Stimulated activated CD8-positive, alpha-beta memory T cell treated with anti-CD3 and anti-CD28 coated beads, Interleukin-7, amount 100 ng/mL, for 24 hours (primary cell): ENCODE results near the gene RFESD.
"Not testable (repeated sequence)": the region's sequence is repeated elsewhere in the genome, so short reads cannot be mapped to it uniquely, and the experiment has no call there.

Source experiments
- DNase-seq: peaks from one replicate; pipeline ENCODE4 v3.0.0-alpha.2; 2020; ENCODE audit warnings: low read depth

RFESD gene

DNA sequence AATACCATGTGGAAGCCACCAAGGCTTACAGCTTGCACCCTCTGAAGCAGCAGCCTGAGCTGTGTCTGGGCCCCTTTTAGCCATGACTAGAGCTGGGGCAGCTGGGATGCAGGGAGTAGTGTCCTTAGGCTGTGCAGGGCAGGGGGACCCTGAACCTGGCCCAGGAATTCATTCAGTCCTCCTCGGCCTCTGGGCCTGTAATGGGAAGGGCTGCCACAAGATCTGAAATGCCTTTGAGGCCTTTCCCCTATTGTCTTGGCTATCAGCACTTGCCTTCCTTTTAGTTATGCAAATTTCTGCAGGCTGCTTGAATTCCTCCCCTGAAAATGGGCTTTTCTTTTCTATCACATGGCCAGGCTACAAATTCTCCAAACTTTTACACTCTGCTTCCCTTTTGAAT lies 17.6 kb upstream of the RFESD start:
- no peak for DNase-seq

DNA sequence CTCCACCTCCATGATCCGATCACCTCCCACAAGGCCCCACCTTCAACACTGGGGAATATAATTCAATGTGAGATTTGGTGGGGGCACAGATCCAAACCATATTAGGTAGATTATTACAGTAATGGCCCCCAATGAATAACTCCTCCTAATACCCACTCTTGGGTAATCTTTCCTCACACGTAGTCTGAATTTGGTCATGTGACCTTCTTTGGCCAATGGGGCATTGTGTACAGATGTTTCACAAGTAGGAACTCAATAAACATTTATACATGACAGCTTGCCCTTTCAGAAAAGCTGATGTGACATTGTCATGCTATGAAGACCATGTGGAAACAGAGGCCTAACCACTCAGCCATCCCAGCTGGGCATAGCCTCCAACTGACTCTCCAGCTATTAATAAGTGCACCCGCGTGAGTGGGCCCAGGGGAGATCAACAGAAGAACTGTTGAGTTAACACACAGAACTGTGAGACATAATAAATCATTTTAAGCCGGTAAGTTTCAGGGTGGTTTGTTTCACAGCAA lies 16.1 kb upstream of the RFESD start:
- DNase-seq: no peak

GRCh38 chr5:95631255-95631958 lies 15.2 kb upstream of the RFESD start:
- DNase-seq: no peak

DNA sequence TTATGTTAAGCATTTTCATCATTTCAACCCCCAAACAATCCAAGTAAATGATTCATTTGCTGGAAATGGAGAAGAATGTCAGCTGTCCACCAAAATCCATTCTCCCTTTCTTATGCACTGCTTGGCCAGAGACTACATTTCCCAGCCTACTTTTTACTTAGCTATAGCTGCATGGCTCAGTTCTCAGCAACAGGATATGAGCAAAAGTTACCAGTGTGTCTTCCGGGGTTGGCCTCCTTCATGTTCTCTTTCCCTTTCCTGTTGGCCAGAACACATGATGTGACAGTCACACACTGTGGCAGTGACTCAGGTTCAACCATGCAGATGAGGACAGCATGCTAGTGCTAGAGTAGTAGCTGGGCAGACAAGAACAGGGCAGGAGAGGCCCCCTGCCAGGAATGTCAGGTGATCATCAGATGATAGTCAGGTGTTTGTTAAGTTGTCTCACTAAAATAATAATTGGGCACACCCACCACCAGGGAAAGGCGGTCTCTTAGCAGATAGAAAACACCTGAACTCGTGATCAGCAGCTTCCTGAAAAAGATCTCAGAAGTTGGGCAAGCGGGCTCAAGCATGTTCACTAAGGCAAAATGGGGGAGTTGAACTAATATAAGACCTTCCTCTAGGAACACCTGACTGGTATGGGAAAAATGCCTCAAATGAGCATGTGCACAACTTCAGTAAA lies 14.4 kb upstream of the RFESD start:
- DNase-seq: peak; percentile 41

GRCh38 chr5:95632942-95633341 lies 13.6 kb upstream of the RFESD start:
- not testable (repeated sequence) for DNase-seq

DNA sequence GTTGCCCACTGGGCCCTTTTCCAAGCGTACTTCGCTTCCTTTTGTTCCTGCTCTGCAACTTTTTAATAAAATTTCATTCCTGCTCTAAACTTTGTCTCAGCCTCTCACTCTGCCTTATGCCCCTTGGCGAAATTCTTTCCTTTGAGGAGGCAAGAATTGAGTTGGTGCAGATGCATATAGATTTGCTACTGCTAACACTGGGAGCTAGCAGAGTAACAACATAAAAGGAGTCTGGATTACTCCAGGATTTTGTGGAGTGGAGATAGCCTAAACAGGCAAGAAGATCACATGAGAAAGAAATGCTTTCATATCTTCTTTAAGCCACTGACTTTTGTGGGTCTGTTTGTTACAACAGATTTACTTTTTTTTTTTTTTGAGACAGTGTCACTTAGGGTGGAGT lies 12.9 kb upstream of the RFESD start:
- DNase-seq: no peak

DNA sequence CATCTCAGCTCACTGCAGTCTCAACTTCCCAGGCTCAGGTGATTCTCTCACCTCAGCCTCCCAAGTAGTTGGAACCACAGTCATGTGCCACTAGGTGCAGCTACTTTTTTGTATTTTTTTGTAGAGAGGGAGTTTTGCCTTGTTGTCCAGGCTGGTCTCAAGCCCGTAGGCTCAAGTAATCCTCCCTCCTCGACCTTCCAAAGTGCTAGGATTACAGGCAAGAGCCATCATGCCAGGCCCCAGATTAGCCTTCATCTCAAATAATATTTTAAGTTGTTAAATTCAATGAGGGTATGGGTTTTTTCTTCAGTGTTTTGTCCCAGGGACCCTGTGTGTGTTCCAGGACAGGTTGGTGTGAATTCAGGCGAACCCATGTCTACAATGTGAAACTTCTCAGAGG lies 12.5 kb upstream of the RFESD start:
- no peak for DNase-seq

DNA sequence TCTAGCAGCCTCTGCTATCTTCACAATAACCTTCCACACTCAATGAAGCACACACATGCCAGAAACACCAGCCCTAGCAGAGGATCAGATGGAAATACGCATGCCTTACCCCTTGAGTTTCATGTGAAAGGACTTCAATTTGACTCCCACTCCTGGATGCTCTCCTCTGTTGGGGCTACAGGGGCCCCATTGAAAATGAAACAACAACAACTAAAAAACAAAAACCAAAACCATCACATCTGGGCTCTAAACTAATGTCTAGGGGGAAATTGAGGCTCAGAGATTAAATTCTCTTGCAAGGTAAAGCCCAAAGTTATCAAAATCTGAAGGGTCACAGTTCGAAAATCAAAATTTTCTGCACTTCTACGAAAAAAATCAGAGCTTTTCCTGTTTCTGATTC lies 7.9 kb upstream of the RFESD start:
- no peak for DNase-seq

DNA sequence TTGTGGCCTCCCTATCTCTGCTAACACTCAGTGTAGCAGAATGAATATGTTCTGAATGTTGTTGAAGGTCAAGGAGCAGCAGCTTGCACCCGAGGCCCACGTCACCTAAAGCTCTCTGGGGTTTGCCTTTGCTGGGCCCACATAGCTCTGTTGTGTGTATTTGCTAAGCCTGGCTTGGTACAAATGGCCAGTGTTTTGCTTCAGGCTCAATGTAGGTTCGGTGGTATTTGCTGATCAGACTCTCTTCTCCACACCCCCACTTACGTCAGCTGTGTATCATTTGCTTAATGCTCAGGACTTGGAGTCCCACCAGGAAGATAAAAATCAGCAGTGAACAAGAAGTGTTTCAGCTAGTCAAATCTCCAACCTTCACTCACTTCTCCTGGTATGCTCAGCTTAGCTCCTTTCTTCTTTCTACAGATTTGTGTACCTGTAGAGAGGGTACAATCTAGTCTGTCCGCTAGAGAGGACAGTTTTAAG lies 4.8 kb upstream of the RFESD start:
- no peak for DNase-seq

DNA sequence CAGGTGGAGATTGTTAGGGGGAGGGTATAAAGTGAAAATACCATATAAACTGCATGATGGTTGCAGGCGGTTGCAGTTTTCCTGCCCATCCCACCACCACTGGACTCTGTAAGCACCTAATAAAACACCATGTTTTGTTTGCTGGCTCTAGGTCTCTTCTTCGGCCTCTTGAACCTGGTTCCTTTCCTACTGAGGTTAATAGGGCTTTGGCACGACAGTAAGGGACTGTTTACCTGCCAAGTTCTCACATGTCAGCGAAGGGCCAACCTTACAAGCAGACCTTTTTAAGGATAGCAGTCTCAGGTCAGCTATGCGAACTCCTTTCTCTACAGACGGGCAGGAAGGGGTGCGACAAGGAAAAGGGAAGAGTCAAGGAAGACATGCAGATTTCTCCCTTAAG lies 3.4 kb upstream of the RFESD start:
- no peak for DNase-seq

DNA sequence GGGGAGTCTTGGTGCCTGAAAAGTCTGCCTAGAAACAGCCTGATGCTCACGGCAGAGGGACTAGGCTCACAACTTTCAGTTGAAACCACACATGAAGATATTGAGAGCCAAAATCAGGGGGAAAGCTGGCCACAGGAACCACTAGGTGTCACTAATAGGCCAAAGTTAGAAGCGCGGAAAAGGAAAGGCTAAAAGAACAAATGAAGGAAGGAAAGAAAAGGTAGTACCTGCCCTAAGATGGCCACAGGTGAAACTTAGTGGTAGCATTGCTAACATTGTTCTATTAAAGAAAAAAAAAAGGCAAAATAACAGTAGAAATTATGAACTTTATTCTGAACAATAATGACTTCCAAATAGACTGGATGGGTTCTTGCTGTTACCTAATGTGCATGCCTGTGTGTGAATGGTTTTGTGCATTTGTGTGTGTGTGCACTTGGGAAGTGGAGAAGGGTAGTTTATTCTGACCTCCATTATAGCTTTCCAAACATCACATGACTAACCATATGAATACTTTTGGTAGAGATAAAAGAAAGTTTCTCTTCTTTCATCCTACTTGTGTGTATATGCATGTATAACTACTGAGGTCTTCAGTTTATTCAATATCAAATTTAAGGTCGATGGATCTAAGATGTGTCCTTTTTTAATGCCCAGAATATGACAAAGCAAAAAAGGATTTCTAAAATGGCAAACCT lies 2.1 kb upstream of the RFESD start:
- DNase-seq: no peak

- not testable (repeated sequence) for DNase-seq
These were observed 380 bp upstream of the RFESD start for GRCh38 chr5:95646226-95646568.

DNA sequence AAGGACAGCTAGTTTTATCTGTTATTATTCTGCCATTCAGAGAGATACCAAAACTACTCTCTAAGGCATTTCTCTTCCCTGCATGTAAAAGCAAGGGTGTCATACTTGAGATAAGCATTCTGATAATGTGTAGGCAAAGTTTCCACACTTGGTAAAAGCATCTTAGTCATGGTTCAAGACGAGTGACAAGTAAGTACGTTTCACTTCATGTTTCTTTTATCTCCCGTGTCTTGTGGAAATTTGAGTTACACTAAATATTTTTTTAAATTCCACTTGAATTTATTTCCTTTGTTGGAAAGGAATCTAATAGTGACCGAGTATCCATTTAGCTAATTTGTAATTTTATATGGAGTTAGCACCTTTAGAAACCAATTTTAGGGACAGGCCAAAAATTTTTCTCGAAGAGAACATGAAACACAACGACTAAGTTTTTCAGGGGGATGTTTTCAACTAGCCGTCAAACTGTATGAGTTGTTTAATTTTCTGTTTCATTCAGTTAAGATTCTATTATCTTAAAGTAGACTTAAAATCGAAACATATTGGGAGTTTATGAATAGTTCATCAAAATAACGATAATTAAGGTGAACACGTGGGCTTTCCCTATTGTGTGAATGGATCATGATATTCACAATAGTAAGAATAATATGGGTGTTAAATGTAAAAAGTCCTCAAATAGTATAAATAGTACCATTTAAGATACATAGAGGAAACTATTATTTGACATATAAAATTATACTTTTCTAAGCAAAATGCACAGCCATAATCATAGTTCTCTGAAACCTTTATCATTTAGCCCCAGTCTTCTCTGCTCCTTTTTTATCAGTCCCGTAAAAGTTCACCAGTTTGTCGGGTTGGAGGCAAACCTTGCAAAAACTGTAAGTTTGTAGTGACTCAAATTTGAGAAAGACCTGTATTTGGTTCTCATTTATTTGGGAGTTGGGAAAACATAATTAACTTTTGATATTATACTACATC lies 1.6 kb downstream of the RFESD start:
- DNase-seq: no peak

- DNase-seq: no peak
These were observed 2.7 kb downstream of the RFESD start for GRCh38 chr5:95649274-95649673.

DNA sequence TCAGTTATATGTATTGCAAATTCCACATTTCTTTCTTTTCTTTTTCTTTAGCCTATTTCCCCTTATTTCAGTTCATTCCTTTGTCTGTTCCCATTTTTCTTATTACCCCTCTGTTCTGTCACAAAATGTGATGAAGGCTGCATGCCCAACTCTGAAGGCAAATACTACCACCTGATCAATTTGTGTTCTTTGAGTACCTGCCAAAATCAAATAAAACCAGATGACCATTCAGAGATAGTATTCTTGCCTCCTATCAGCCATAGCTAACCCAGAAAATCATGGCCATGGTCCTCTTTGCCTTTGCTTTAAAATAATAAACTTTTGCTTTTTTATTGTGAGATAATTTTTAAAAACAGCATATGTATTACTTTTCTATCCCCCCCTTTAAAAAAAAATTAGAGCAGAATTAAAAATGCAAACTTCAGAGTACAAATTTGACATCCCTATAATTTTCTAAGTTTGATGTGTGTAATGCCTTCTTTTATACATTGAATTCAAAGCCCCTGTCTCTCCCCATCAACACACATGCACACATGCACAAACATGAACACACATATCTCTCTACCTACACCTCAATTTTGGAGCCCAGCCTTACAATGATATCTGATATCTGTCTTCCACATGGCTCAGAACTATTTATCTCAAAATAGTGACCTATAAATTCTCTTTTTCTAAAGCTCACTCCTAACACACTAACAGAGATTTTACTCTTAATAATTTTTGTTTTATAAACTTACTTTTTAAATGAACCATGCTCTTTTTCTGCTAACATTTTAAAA lies 3.5 kb downstream of the RFESD start:
- no peak for DNase-seq

DNA sequence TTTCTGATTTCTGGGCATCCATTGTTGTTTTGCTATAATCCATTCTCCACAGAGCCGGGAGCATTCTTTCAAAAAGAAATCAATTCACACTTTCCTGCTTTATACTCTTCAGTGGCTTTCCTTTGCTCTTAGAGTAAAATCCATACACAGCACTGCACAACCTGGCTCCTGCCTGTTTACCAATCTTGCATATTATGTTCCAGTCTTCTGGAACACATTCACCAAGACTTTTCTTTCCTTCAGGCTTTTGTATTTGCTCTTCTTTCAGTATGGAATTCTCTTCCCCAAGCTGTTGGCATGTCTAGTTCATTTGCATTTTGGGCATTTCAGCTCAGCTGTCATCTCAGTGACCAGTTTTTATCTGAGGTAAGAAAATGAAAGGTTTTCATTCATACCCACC lies 6.3 kb downstream of the RFESD start:
- DNase-seq: no peak

DNA sequence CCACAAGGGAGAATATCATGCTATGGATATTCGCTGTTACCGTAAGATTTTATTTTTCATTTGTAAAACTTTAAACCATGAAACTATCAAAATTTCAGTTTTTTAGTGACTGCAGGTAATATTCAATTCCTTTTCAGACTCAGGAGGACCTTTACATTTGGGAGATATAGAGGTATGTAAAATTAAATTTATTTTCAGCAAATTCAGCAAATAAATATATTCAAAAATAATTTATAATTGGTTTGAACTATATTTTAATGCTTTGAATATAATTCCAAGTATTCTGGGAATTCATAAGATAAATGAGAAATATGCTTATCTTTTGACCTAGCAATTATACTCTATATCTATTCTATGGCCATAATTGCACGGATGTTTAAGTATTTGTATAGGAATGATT lies 7.6 kb downstream of the RFESD start:
- DNase-seq: no peak

- DNase-seq: no peak
These were observed 9.0 kb downstream of the RFESD start for GRCh38 chr5:95655575-95655974.

DNA sequence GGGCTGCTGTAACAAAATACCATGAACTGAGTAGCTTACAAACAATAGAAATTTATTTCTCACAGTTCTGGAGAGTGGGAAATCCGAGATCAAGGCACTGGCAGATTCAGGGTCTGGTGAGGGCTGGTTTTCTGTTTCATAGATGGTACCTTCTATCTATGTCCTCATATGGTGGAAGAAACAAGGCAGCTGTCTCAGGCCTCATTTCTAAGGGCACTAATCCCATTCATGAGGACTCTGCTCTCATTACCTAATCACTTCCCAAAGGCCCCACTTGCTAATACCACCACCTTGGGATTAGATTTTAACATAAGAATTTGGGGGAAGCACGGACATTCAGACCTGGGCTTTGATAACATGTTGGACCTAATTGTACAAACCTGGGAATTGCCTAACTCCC lies 13.5 kb downstream of the RFESD start:
- DNase-seq: no peak

DNA sequence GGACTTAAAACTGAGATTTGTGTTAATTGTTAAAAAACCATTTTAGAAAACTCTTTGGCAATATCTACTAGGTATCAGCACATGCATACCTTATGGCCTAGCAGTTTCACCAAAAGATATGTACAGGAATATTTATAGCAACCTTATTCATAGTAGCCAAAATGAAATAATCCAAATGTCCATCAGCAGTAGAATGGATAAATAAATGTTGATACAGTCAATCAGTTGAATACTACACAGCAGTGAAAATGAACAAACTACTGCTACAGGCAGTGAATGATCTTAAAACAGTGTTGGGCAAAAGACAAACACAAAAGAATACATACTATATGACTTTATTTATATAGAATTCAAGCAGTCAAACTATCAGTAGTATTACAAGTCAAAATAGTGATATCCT lies 16.4 kb downstream of the RFESD start:
- no peak for DNase-seq

- no peak for DNase-seq
These were observed 17.7 kb downstream of the RFESD start for GRCh38 chr5:95664204-95664786.
